HG02884 (cell line): Measurements from ENCODE around the gene PCNT.
"Not testable (repeated sequence)": the region's sequence is repeated elsewhere in the genome, so short reads cannot be mapped to it uniquely, and the experiment has no call there.

ENCODE experiments used
- ATAC-seq: cut with Tn5 transposase; IDR thresholded peaks from one replicate; pipeline ENCODE4 v1.9.1; 2021; ENCODE audit warnings: mild to moderate bottlenecking, moderate library complexity; ENCODE audit not compliant: unreplicated experiment

PCNT gene

GRCh38 chr21:46401186-46401910, 77.4 kb downstream of the PCNT start:
- no peak for ATAC-seq

GRCh38 chr21:46402421-46402820, 78.5 kb downstream of the PCNT start:
- ATAC-seq = no peak

- not testable (repeated sequence) for ATAC-seq
These were observed 79.4 kb downstream of the PCNT start for GRCh38 chr21:46403234-46403811.

- ATAC-seq = no peak
These were observed 80.3 kb downstream of the PCNT start for GRCh38 chr21:46404306-46404705.

GRCh38 chr21:46406001-46406400, 82.0 kb downstream of the PCNT start:
- no peak for ATAC-seq

GRCh38 chr21:46409641-46410406, 85.9 kb downstream of the PCNT start:
- ATAC-seq = no peak

GRCh38 chr21:46410516-46410915, 86.6 kb downstream of the PCNT start:
- no peak for ATAC-seq

- no peak for ATAC-seq
These were observed 87.3 kb downstream of the PCNT start for GRCh38 chr21:46411236-46411635.

GRCh38 chr21:46411691-46412090, 87.7 kb downstream of the PCNT start:
- no peak for ATAC-seq

GRCh38 chr21:46412521-46413364, 88.8 kb downstream of the PCNT start:
- ATAC-seq = no peak

- ATAC-seq = no peak
These were observed 89.4 kb downstream of the PCNT start for GRCh38 chr21:46413365-46413696.

- no peak for ATAC-seq
These were observed 91.0 kb downstream of the PCNT start for GRCh38 chr21:46414965-46415275.

GRCh38 chr21:46416551-46416950, 92.6 kb downstream of the PCNT start:
- ATAC-seq = no peak

GRCh38 chr21:46418265-46418946, 94.5 kb downstream of the PCNT start:
- ATAC-seq = no peak

- ATAC-seq = no peak
These were observed 96.6 kb downstream of the PCNT start for GRCh38 chr21:46420241-46421190.

GRCh38 chr21:46421191-46421750, 97.3 kb downstream of the PCNT start:
- no peak for ATAC-seq

- ATAC-seq = no peak
These were observed 98.0 kb downstream of the PCNT start for GRCh38 chr21:46421756-46422555.

GRCh38 chr21:46422636-46423241, 98.8 kb downstream of the PCNT start:
- no peak for ATAC-seq
